Right lobe of liver (tissue), 4 donors: ENCODE data around the gene ADARB2.

Experiments
- CTCF ChIP-seq, 4 donors: fragments of 200-600 bp in 3 of 4; fragments of 450-650 bp in 1 of 4; IDR thresholded peaks; one replicate each; pipeline versions ENCODE4 v1.5.1 to v1.8.0; 2016 to 2022; ENCODE audit warnings: antibody characterized with exemption in 4 of 4, mild to moderate bottlenecking in 2 of 4
- POLR2A ChIP-seq: fragments of 450-650 bp; IDR thresholded peaks from one replicate; pipeline ENCODE4 v1.6.1; 2017; ENCODE audit warnings: antibody characterized with exemption, mild to moderate bottlenecking
- donor health status: DM: no; HTN: no; CAD: no.
- donor health status: DM: no; HTN: no; CAD: no.
- donor health status: DM: no; HTN: yes; CAD: no.

DNA sequence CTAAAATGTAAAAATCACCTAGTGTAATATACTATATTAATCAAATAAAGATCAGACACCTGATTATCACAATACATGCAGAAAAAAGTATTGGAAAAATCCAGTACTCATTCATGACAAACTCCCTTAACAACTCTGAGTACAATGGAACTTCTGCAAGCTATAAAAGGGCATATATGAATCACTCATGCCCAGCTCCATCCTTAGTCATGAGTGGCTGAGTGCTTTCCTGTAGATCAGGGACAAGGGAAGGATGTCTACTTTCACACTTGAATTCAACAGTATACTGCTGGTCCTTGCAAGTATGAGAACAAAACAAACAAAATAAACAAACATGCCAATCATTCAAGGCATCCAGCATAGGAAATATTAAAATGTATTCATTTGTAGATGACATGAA, 116.5 kb downstream of the ADARB2 start:
- no peak for TF ChIP-seq CTCF (IDR thresholded peaks at IDR 0.05)
- TF ChIP-seq POLR2A = no peak
